ENCODE data around the gene PHF19. TPM values are rescaled to one million over a fixed set of nuclear protein-coding genes. Genes with fewer than 3 reads are reported as not detected.

PHF19 gene
- polyA plus RNA-seq, 2 of the 4 experiments (the other 2 are of a cell fraction): 50.7 to 102 TPM

GRCh38 chr9:120875195-120875565 is 1.8 kb downstream of the PHF19 start:
- no peak for TF ChIP-seq REST (IDR thresholded peaks at IDR 0.05)
- no peak for TF ChIP-seq USF2 (IDR thresholded peaks at IDR 0.05)
- TF ChIP-seq FOXS1 (CRISPR knock-in tag; IDR thresholded peaks at IDR 0.05): no peak
- TF ChIP-seq, protein P1, sequence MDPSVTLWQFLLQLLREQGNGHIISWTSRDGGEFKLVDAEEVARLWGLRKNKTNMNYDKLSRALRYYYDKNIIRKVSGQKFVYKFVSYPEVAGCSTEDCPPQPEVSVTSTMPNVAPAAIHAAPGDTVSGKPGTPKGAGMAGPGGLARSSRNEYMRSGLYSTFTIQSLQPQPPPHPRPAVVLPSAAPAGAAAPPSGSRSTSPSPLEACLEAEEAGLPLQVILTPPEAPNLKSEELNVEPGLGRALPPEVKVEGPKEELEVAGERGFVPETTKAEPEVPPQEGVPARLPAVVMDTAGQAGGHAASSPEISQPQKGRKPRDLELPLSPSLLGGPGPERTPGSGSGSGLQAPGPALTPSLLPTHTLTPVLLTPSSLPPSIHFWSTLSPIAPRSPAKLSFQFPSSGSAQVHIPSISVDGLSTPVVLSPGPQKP (IDR thresholded peaks at IDR 0.05; ENCODE audit: low read depth, low read length): no peak
- TF ChIP-seq CBX2 (IDR thresholded peaks at IDR 0.05; ENCODE audit: borderline replicate concordance, low read depth): no peak
- no peak for TF ChIP-seq JUNB (IDR thresholded peaks at IDR 0.05)
- no peak for TF ChIP-seq KDM5A (IDR thresholded peaks at IDR 0.05)
- TF ChIP-seq, protein P2, sequence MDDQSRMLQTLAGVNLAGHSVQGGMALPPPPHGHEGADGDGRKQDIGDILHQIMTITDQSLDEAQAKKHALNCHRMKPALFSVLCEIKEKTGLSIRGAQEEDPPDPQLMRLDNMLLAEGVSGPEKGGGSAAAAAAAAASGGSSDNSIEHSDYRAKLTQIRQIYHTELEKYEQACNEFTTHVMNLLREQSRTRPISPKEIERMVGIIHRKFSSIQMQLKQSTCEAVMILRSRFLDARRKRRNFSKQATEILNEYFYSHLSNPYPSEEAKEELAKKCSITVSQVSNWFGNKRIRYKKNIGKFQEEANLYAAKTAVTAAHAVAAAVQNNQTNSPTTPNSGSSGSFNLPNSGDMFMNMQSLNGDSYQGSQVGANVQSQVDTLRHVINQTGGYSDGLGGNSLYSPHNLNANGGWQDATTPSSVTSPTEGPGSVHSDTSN (IDR thresholded peaks at IDR 0.05): no peak
- TF ChIP-seq MYC (IDR thresholded peaks at IDR 0.05; ENCODE audit: borderline replicate concordance, low read length): no peak
- TF ChIP-seq HMGXB4 (CRISPR knock-in tag; IDR thresholded peaks at IDR 0.05; ENCODE audit: borderline replicate concordance): no peak
- no peak for TF ChIP-seq MAZ (IDR thresholded peaks at IDR 0.05; ENCODE audit: borderline replicate concordance, low read depth, low read length)
- TF ChIP-seq ESRRA (IDR thresholded peaks at IDR 0.05; ENCODE audit: borderline replicate concordance, low read length): no peak
- no peak for TF ChIP-seq HOXA7 (CRISPR knock-in tag; IDR thresholded peaks at IDR 0.05)
- no peak for TF ChIP-seq TFCP2L1 (CRISPR knock-in tag; IDR thresholded peaks at IDR 0.05)
- TF ChIP-seq SMC3 (IDR thresholded peaks at IDR 0.05): no peak
- TF ChIP-seq PHF8 (IDR thresholded peaks at IDR 0.05; ENCODE audit: borderline replicate concordance, low read depth): no peak
- TF ChIP-seq, protein P3, sequence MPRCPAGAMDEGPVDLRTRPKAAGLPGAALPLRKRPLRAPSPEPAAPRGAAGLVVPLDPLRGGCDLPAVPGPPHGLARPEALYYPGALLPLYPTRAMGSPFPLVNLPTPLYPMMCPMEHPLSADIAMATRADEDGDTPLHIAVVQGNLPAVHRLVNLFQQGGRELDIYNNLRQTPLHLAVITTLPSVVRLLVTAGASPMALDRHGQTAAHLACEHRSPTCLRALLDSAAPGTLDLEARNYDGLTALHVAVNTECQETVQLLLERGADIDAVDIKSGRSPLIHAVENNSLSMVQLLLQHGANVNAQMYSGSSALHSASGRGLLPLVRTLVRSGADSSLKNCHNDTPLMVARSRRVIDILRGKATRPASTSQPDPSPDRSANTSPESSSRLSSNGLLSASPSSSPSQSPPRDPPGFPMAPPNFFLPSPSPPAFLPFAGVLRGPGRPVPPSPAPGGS (IDR thresholded peaks at IDR 0.05): no peak
- FAIRE-seq (no peak), DNase-seq (ENCODE audit: low read depth in 1 of 2, low spot score in 1 of 2) (no peak), ATAC-seq (no peak)
- POLR2A ChIA-PET: interaction anchor here (1.0 kb wide), 1 partner anchor 82 kb away, joined by 3 read pairs; the partner anchor contains the start of gene FBXW2
- WGBS (ENCODE audit: missing lambda C conversion rate): 84% methylated on average over 4 of the region's 4 CpGs
- H3K4me1 ChIP-seq: peaks cover 47% of the 10 kb centered on the region
- H3K9me3 ChIP-seq: no peaks in the 10 kb centered on the region
- peak overlapping the region; percentile 86; the same call in 2 of the 3 replicates for H3K4me3 ChIP-seq
- CTCF ChIA-PET: interaction anchor here (1.2 to 1.7 kb wide), 4 partner anchors 8 to 44 kb away, joined by 3 read pairs; no protein-coding TSS in a partner anchor
- H3K27ac ChIP-seq: peak overlapping the region; percentile 99
- H3K4me2 ChIP-seq: peak overlapping the region; percentile 93
